Measurements from ENCODE around the gene TRMT2B. TPM values are rescaled to one million over a fixed set of nuclear protein-coding genes. Genes with fewer than 3 reads are reported as not detected.

The TRMT2B gene
- total and polyA plus RNA-seq, 5 donors, result 14.7 to 22.6 (median 20.9) TPM

DNA sequence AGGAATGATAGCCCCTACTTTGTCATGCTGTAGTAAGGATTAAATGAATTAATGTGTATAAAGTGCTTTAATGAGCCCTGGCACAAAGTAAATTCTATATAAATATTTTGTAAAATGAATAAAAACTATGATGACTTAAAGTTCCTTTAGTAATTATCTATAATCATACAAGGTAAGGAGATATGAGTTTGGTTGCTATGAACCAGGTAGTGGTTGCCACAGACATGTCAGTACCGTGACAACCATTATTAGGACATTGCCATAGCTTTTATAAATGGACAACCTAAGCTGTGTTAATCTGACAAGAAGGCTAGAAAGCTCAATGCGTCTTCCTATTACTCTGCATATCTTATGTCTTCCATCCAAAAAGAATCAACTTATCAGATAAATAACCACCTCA lies 82.5 kb downstream of the TRMT2B start, which contains the start of gene ARL13A:
Gene ARL13A, plus strand, starts transcription at position 301 of the 400 bp plus-strand sequence. CDS start 3,982 bp downstream, outside the sequence.
- intact Hi-C loops (cut with DNase I), result no loop called here
- no peaks in the 10 kb centered on the region for H3K4me1 ChIP-seq (ENCODE audit: control insufficient read depth, insufficient read depth, low read length)
- no peak for DNase-seq
- WGBS, result 94% methylated on average over 2 of the region's 2 CpGs
- H3K27ac ChIP-seq (ENCODE audit: low read length), result no peak within 1 kb of the TSS
- no peaks in the 10 kb centered on the region for H3K9me3 ChIP-seq (ENCODE audit: control insufficient read depth, low read length)
- ATAC-seq, result no peak
- H3K27me3 ChIP-seq (ENCODE audit: control insufficient read depth, insufficient read depth), result no peaks in the 10 kb centered on the region
- H3K4me3 ChIP-seq (ENCODE audit: low read length), result no peak within 1 kb of the TSS

DNA sequence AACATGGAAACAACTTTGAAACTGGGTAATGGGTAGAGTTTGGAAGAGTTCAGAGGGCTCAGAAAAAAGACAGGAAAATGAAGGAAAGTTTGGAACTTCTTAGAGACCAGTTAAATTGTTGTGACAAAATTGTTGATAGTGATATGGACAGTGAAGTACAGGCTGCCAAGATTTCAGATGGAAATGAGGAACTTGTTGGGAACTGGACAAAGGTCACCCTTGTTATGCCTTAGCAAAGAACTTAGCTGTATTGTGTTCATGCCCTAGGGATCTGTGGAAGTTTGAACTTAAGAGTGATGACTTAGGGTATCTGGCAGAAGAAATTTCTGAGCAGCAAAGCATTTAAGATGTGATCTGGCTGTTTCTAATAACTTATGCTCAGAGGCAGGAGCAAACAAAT lies 87.5 kb downstream of the TRMT2B start:
- DNase-seq, result no peak
- intact Hi-C loops (cut with DNase I), result no loop called here
- no peak overlapping the region for H3K4me3 ChIP-seq (ENCODE audit: low read length)
- ATAC-seq, result no peak
- H3K9me3 ChIP-seq (ENCODE audit: control insufficient read depth, low read length), result no peaks in the 10 kb centered on the region
- H3K4me1 ChIP-seq (ENCODE audit: control insufficient read depth, insufficient read depth, low read length), result no peaks in the 10 kb centered on the region
- H3K27ac ChIP-seq (ENCODE audit: low read length), result no peak overlapping the region
- no peaks in the 10 kb centered on the region for H3K27me3 ChIP-seq (ENCODE audit: control insufficient read depth, insufficient read depth)

DNA sequence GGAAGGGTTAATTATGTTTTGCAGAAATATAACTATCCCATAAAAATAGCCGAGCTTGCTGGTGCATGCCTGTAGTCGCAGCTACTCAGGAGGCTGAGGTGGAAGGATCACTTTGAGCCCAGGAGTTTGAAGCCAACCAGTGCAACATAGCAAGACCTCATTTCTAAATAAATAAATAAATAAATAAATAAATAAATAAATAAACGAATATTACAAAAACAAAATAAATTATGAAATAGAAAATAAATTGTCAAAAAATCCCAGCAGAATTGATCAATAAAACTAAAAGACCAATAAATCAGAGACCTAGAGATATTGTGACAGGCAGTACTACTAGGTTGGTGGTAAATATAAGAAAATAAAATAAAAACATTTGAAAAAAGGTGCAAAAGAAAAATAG lies 89.1 kb downstream of the TRMT2B start:
- H3K4me3 ChIP-seq (ENCODE audit: low read length), result no peak overlapping the region
- WGBS, result 82% methylated on average over 3 of the region's 3 CpGs
- intact Hi-C loops (cut with DNase I), result no loop called here
- no peaks in the 10 kb centered on the region for H3K4me1 ChIP-seq (ENCODE audit: control insufficient read depth, insufficient read depth, low read length)
- ATAC-seq (no peak), DNase-seq (no peak)
- H3K27me3 ChIP-seq (ENCODE audit: control insufficient read depth, insufficient read depth), result no peaks in the 10 kb centered on the region
- no peaks in the 10 kb centered on the region for H3K9me3 ChIP-seq (ENCODE audit: control insufficient read depth, low read length)
- H3K27ac ChIP-seq (ENCODE audit: low read length), result no peak overlapping the region

Other genes starting within 250 kb of the TRMT2B start
- 10 to 100 TPM in 1 of 4 donors, 1 to 10 TPM in 3; 5.8 to 10.9 (median 8.0) TPM for gene CSTF2, start 231.7 kb downstream of the TRMT2B start, total RNA-seq
- gene CSTF2, start 231.7 kb downstream of the TRMT2B start, polyA plus RNA-seq, result 4.1 TPM
- gene NOX1, start 177.8 kb downstream of the TRMT2B start, total RNA-seq, result not detected
- not detected for gene NOX1, start 177.8 kb downstream of the TRMT2B start, polyA plus RNA-seq
- gene XKRX, start 123.2 kb downstream of the TRMT2B start, total RNA-seq, result not detected
- not detected for gene XKRX, start 123.2 kb downstream of the TRMT2B start, polyA plus RNA-seq
- not detected for gene ARL13A, start 82.4 kb downstream of the TRMT2B start, total RNA-seq
- not detected for gene ARL13A, start 82.4 kb downstream of the TRMT2B start, polyA plus RNA-seq
- gene TMEM35A, start 26.8 kb upstream of the TRMT2B start, total RNA-seq, result under 1 TPM; 0.23 to 0.50 (median 0.33) TPM
- 0.66 TPM for gene TMEM35A, start 26.8 kb upstream of the TRMT2B start, polyA plus RNA-seq
- under 1 TPM; 0.31 to 0.85 (median 0.58) TPM for gene CENPI, start 46.1 kb upstream of the TRMT2B start, total RNA-seq
- gene CENPI, start 46.1 kb upstream of the TRMT2B start, polyA plus RNA-seq, result 0.38 TPM
- gene DRP2, start 167.7 kb upstream of the TRMT2B start, total RNA-seq, result under 1 TPM; 0.03 to 0.17 (median 0.13) TPM
- gene DRP2, start 167.7 kb upstream of the TRMT2B start, polyA plus RNA-seq, result 0.27 TPM
- gene TAF7L, start 239.2 kb upstream of the TRMT2B start, total RNA-seq, result not detected
- gene TAF7L, start 239.2 kb upstream of the TRMT2B start, polyA plus RNA-seq, result not detected